ENCODE results near the gene LAMA3. TPM values are rescaled to one million over a fixed set of nuclear protein-coding genes. Genes with fewer than 3 reads are reported as not detected.

LAMA3 gene
- total RNA-seq, 1 donor, result 8.3 TPM

DNA sequence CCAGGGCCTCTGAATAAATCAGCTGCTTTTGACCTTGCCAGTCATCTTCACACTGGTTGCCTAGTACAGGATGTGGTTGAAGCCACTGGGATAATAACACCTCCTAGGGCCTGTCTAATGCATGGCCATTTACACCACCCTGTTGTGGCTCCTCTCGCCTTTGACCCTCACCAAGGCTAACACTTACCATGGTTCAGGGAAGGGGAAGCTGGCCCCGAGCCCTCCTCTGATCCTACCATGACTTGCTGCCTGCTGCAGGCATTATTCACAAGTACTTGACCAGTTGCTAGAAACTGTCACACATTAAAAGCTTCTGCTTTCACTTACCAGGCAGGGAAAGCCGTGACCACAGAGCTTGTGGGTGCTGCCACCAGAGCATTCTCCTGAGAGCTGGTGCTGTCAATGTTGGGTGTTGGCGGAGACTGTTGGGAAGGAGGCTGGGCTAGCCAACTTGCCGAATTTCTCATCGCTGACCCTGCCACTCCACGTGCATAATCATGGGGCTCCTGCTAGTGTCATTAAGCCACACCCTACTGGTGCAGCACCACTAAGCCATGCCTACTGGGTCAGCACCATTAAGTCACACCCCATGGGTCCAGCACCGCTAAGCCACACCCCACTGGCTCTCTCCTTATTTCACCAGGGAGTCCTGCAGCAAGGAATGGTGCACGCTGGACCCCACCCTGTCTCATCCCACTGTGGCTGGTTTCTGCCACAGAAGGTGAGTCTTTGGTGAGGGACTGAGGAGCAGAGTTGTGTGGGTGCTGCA is 278.3 kb downstream of the LAMA3 start:
- no peaks in the 10 kb centered on the region for H3K36me3 ChIP-seq (ENCODE audit: insufficient read depth, low read length)
- H3K79me2 ChIP-seq (ENCODE audit: insufficient read depth, low read length), result no peaks in the 10 kb centered on the region
- no peak overlapping the region for H3K27ac ChIP-seq (ENCODE audit: low read depth, low read length)
- no peaks in the 10 kb centered on the region for H3K9me3 ChIP-seq (ENCODE audit: low read depth, low read length)
- peaks cover 8% of the 10 kb centered on the region for H3K27me3 ChIP-seq (ENCODE audit: insufficient read depth, low read length)
- no peak overlapping the region for H3K4me3 ChIP-seq (ENCODE audit: insufficient read depth, low read length)
- H3K4me1 ChIP-seq (ENCODE audit: insufficient read depth, low read length), result no peaks in the 10 kb centered on the region
- DNase-seq (ENCODE audit: insufficient read length, low spot score, missing footprints), result no peak
- TF ChIP-seq, protein P1, sequence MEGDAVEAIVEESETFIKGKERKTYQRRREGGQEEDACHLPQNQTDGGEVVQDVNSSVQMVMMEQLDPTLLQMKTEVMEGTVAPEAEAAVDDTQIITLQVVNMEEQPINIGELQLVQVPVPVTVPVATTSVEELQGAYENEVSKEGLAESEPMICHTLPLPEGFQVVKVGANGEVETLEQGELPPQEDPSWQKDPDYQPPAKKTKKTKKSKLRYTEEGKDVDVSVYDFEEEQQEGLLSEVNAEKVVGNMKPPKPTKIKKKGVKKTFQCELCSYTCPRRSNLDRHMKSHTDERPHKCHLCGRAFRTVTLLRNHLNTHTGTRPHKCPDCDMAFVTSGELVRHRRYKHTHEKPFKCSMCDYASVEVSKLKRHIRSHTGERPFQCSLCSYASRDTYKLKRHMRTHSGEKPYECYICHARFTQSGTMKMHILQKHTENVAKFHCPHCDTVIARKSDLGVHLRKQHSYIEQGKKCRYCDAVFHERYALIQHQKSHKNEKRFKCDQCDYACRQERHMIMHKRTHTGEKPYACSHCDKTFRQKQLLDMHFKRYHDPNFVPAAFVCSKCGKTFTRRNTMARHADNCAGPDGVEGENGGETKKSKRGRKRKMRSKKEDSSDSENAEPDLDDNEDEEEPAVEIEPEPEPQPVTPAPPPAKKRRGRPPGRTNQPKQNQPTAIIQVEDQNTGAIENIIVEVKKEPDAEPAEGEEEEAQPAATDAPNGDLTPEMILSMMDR (IDR thresholded peaks at IDR 0.05; ENCODE audit: extremely low read depth, low read depth, low read length), result no peak
- H3K4me2 ChIP-seq (ENCODE audit: insufficient read depth, low read length), result no peak overlapping the region
- H2AFZ ChIP-seq (ENCODE audit: low read length), result no peak overlapping the region
- H4K20me1 ChIP-seq (ENCODE audit: insufficient read depth, low read length), result no peaks in the 10 kb centered on the region

DNA sequence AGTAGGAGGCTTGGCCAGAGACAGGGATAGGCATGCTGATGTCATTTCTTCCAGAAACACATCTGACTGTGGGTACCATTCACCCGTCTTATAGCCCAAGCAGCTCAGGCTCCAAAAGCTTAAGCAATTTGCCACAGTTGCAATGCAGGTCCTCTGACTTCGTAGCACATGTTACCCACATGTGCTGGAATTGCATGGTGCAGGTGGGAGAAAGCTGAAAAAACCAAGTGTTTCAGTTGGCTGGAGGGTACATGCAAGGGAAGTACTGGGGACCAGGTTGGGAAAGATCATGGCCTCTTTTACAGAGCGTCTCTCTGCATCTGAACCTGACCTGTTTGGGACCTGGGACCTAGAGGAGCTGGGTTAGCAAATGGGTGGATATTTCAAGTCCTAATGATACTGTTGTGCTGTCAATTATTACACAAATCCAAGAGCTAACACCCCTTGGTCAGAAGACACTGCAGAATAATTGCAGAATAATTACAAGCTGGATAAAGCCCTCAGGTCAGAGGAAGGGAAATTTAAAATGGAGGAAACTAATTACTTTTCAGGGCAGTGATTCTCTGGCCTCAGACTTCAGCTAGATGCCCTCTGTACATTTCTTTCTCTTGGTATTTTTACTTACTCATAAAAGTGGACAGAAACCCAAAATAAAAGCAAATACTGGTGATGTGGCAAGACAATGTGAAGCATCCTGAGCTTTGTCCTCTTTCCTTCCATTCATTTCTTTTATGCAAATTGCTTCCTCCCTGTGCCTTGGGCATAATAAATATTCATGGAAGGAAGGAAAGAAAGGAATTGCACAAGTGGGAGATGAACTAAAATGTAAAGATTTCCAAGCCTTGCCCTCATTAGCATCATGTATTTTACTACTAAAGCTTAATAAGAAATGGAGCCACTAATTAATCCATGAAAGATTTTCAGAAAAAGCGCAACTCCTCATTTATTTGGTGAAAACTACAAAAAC is 279.7 kb downstream of the LAMA3 start:
- no peak overlapping the region for H3K27ac ChIP-seq (ENCODE audit: low read depth, low read length)
- H3K9me3 ChIP-seq (ENCODE audit: low read depth, low read length), result no peaks in the 10 kb centered on the region
- H3K4me3 ChIP-seq (ENCODE audit: insufficient read depth, low read length), result no peak overlapping the region
- no peaks in the 10 kb centered on the region for H3K36me3 ChIP-seq (ENCODE audit: insufficient read depth, low read length)
- H3K4me1 ChIP-seq (ENCODE audit: insufficient read depth, low read length), result no peaks in the 10 kb centered on the region
- H3K4me2 ChIP-seq (ENCODE audit: insufficient read depth, low read length), result no peak overlapping the region
- TF ChIP-seq, protein P1 (IDR thresholded peaks at IDR 0.05; ENCODE audit: extremely low read depth, low read depth, low read length), result no peak
- DNase-seq (ENCODE audit: insufficient read length, low spot score, missing footprints), result no peak
- peaks cover 3% of the 10 kb centered on the region for H3K27me3 ChIP-seq (ENCODE audit: insufficient read depth, low read length)
- no peaks in the 10 kb centered on the region for H3K79me2 ChIP-seq (ENCODE audit: insufficient read depth, low read length)
- H2AFZ ChIP-seq (ENCODE audit: low read length), result no peak overlapping the region
- H4K20me1 ChIP-seq (ENCODE audit: insufficient read depth, low read length), result no peaks in the 10 kb centered on the region

DNA sequence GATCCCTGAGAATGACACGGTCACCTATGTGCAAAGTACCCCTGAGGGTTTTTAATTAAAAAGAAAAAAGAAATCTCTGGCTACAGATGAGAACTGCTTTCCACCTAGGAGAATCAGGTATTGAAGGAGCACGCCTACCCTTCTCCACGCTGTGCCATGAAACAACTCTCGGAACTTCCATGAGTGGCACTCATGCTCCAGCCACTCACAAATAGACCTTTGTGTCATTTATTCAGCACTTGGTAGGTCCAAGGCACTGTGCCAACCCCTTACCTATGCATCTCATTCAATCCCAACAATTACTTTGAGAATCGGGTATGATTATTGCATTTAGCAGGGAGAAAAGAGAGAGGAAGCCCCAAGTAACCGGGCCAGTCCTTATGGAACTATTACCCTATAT is 280.4 kb downstream of the LAMA3 start:
- no peak for DNase-seq (ENCODE audit: insufficient read length, low spot score, missing footprints)
- Histone ChIP-seq H3K79me2 (ENCODE audit: insufficient read depth, low read length) (no peaks in the 10 kb centered on the region), H2AFZ (ENCODE audit: low read length) (no peak overlapping the region), H3K27ac (ENCODE audit: low read depth, low read length) (no peak overlapping the region), H3K36me3 (ENCODE audit: insufficient read depth, low read length) (no peaks in the 10 kb centered on the region), H3K4me1 (ENCODE audit: insufficient read depth, low read length) (no peaks in the 10 kb centered on the region), H4K20me1 (ENCODE audit: insufficient read depth, low read length) (no peaks in the 10 kb centered on the region), H3K27me3 (ENCODE audit: insufficient read depth, low read length) (peaks cover 3% of the 10 kb centered on the region), H3K4me3 (ENCODE audit: insufficient read depth, low read length) (no peak overlapping the region), H3K4me2 (ENCODE audit: insufficient read depth, low read length) (no peak overlapping the region), H3K9me3 (ENCODE audit: low read depth, low read length) (no peaks in the 10 kb centered on the region)
- TF ChIP-seq, protein P1 (IDR thresholded peaks at IDR 0.05; ENCODE audit: extremely low read depth, low read depth, low read length), result no peak
